Skin epidermis (tissue), 12 donors: Measurements from ENCODE around the gene CDH26.

ENCODE experiments used
- H3K27ac ChIP-seq, 21 experiments: fragments of 200-600 bp; sonication (generic) in 11 of 21; one replicate each; pipeline ENCODE4 v1.5.0; 2020; ENCODE audit warnings: mild to moderate bottlenecking in 3 of 21, inconsistent platforms in 2 of 21, moderate library complexity in 2 of 21
- H3K4me3 ChIP-seq, 7 experiments: fragments of 200-600 bp; sonication (generic) in 2 of 7; one replicate each; pipeline ENCODE4 v1.5.0; 2020; ENCODE audit warnings: inconsistent platforms in 2 of 7, mild to moderate bottlenecking in 2 of 7, moderate library complexity in 1 of 7

The CDH26 gene

GRCh38 chr20:59958123-59958522 is at the start of gene CDH26:
TSS of gene CDH26 (plus strand) at chr20:59958423. CDS start at chr20:59958727, 304 bp downstream.
- Histone ChIP-seq H3K4me3 (no peak within 1 kb of the TSS), H3K27ac (no peak within 1 kb of the TSS)

DNA sequence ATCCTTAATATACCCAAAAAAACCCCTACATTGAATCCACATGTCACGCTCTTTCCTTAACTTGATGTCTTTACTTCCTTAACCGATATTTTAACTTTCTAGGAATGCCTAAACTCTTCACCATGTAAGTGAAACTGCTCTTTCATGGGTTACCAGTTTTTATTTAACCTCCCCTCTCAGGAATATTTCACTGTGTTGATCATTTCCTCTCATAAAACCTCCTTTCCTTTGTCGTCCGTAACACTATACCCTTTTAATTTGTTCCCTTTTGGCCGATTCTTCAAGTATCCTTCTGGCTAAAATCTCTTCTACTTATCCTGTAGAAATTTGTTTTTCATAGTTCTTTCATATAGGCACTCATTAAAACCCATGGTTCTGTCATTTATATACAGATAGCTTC is 49.4 kb upstream of the CDH26 start:
- H3K27ac ChIP-seq: no peak overlapping the region
- no peak overlapping the region for H3K4me3 ChIP-seq

DNA sequence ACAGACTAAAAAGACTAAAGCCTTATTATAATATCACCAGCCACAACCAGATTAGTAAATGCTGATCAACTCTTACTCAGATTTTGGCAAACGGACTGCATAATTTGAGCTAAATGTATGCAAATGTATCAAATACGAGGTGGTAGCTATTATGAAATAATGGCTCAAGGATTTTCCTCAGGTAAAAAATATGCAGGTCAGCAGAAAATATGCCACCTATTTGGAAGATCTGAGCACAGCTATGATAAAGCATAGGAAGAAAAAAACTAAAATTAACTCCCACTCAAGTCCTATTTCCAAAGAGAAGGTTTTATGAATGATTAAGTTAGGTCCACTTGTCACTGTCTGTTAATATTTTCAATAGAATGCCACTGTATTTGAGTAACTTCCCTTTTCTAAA is 47.2 kb upstream of the CDH26 start:
- Histone ChIP-seq H3K27ac (no peak overlapping the region), H3K4me3 (no peak overlapping the region)

GRCh38 chr20:59912609-59913008 is 45.6 kb upstream of the CDH26 start:
- Histone ChIP-seq H3K4me3 (no peak overlapping the region), H3K27ac (no peak overlapping the region)

DNA sequence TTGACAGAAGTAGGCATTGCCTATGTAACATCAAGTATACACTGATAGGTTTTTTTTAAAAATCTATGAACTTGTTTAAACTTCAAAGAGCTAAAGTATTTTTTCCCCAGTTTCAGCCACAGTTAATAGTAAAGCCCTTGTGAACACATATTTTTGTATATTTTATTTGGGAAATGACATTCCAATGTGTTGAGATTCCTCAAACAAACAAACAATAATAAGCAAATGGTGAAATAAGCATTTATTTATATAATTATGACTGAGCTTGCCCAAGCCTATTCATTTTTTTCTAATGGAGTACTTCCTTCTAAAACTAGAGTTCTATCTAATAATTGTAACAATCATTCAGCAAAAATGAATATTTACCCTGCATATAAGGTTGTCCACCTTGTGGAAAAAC is 37.3 kb upstream of the CDH26 start:
- H3K4me3 ChIP-seq: no peak overlapping the region
- no peak overlapping the region for H3K27ac ChIP-seq

DNA sequence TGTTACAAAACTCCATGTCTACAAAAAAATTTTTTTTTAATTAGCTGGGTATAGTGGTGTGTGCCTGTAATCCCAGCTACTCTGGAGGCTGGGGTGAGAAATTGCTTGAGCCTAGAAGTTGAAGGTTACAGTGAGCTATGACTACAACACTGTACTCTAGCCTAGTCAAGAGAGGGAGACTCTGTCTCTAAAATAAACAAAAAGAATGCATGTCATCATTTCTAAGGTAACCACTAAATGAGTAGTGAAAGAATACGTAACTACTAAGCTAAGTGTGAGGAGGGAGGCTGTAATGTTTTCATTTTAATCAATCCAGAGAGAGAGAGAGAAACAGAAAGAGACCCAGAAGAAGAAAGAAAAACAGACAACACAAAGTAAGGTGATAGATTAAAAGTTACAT is 34.7 kb upstream of the CDH26 start:
- H3K4me3 ChIP-seq: no peak overlapping the region
- H3K27ac ChIP-seq: no peak overlapping the region

GRCh38 chr20:59925359-59925758 is 32.9 kb upstream of the CDH26 start:
- H3K27ac ChIP-seq: no peak overlapping the region

DNA sequence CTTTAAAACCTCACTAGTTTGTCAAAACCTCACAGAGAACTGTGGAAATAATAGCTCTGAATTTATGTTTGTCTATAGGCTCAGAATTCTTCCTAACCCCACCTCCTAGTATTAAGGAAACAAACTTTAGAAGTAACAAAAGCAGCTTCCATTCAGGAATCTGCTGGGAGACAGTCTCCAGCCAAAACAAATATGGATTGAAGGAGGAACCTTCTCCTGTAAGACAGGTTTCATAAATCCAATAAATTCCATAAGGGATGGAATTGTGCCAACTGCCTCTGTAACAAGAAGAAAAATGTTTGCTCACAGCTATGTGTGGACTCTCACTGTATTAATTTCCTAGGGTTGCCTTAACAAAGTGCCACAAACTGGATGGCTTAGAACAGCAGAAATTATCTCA is 32.3 kb upstream of the CDH26 start:
- Histone ChIP-seq H3K4me3 (no peak overlapping the region), H3K27ac (no peak overlapping the region)

More at GRCh38 chr20:59925359-59925758, 32.9 kb upstream of the CDH26 start:
- H3K4me3 ChIP-seq: no peak overlapping the region

DNA sequence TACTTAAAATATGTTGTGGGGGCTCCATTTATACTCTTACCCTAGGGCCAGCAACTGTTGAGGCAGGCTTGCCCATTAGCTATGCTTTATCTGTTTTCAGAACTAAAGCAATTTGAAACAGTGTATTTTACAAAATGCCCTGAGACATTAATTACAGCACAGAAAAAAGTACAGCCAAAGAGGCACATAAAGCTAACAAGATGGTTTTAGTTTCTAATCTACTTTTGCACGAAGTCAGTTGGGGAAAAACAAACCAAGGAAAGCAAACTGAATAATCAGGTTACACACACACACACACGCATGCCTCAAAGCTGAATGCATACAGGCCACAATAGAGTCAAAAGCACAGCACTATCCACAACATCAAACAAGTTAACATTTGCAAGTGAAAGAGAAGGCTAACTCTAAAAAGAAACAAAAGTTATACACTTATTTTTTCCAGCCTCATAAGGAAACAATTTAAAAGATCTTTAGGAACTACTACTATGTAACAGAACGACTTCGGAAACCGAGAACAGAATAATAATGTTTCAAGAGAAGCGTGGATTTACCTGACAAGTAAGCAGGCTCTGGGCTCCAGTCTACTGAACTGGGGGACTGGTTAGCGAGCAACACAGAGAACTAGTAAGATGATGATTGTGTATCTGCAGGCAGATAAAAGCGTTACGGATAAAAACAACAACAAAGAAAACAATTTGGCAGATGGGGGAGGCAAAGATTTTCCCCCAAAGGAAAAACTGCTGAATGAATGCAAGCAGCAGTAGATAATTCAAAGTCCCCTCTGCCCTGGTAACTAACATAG is 26.5 kb upstream of the CDH26 start:
- no peak overlapping the region for H3K27ac ChIP-seq
- H3K4me3 ChIP-seq: no peak overlapping the region

DNA sequence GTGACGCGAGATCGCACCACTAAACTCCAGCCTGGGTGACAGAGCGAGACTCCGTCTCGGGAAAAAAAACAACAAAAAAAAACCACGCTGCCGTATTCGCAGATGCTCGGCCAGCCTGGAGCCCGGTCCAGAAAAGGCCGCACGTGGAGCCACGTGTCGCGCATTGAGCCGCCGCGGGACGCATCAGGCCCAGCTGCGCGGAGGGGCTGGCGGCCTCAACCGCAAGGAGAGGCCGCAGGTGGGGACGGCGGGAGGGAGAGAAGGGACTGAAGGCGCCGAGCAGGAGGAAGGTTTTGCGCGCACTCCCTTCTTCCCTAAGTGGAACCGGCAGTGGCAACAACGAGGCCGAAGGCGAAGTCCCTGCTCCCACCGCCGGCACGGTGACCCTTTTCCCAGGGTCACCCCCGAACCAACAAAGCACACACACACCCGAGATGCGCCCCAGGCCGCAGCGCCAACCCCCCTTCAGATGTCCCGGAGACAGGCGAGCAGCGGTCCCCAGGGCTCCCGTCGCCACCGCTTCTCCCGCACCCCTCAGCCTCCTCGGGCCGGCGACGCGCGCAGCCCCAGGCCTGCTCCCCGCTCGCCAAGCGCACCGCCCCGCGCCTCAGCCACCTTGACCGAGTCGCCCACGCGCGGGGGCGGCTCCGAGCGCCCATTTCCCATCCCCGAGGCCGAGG is 25.5 kb upstream of the CDH26 start:
- H3K4me3 ChIP-seq: peak overlapping the region; percentile 49 to 71 (median 63)
- peak overlapping the region in 3 of 21 experiments; percentile 36 to 61 (median 51) for H3K27ac ChIP-seq

GRCh38 chr20:59933296-59933848 is 24.9 kb upstream of the CDH26 start, which contains the start of gene SYCP2:
TSS of gene SYCP2 (minus strand) at chr20:59933637. CDS start at chr20:59922413, 11,224 bp downstream.
- Histone ChIP-seq H3K4me3 (peak within 1 kb of the TSS; percentile 49 to 71 (median 63)), H3K27ac (peak within 1 kb of the TSS in 19 of 21 experiments; percentile 8 to 83 (median 57))

DNA sequence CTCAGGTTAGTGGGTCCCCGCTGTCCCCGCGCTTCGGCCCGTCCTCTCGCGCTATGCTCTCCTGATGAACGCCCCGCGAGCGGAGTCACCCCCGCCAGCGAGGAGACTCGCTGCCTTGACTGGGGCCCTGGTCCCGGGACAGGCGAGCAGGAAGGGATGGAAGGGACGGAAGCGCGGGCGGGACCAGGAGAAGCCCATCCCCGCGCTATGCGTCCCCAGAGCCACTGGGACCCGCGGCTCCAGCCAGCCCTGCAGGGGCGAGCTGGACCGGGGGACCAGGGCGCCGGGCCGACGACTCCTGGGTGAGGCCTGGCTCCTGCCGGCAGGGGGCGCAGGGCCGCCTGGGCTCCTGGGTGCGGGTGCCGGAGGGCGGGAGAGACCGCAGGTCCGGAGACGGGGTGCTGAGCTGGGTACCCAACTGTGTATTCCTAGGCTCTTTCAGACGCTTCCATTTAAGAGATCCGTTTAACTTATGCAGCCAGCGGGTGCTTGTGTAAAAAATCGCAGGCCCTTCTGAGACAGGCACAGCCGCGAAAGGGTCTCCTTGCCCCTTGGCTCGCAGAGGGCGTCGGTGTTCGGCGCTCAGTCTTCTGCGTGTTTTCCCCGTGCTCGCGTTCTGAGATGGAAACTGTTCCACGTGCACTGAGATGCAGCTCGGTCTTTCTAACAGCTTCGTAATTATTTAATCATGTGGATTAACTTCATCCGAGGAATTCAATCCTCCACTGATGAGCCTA is 24.2 kb upstream of the CDH26 start:
- peak overlapping the region; percentile 49 to 71 (median 63) for H3K4me3 ChIP-seq
- peak overlapping the region in 19 of 21 experiments; percentile 8 to 83 (median 57) for H3K27ac ChIP-seq

DNA sequence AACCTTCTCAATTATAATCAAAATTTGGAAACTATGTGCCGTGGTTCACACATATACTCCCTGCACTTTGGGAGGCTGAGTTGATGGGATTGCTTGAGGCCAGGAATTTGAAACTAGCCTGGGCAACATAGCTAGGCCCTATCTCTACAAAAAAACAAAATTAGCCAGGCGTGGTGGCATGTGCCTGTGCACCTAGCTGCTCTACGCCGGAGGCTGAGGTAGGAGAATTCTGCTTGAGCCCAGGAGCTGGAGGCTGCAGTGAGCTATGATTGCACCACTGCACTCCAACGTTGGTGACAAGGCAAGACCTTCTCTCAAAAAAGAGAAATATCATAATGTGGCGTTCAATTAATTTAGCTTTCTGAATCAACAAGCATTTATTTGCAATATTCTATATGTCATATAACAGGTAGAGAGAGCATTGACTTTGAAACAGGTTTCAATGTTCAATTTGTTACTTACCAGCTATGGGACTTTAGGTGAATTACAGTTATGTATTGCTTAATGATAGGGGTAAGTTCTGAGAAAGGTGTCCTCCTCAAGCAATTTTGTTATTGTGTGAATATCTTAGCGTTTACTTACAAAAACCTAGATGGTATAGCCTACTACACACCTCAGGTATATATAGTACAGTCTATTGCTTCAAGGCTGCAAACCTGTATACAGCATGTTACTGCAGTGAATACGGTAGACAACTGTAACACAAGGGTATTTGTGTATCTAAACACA is 22.6 kb upstream of the CDH26 start:
- H3K27ac ChIP-seq: no peak overlapping the region
- H3K4me3 ChIP-seq: no peak overlapping the region

DNA sequence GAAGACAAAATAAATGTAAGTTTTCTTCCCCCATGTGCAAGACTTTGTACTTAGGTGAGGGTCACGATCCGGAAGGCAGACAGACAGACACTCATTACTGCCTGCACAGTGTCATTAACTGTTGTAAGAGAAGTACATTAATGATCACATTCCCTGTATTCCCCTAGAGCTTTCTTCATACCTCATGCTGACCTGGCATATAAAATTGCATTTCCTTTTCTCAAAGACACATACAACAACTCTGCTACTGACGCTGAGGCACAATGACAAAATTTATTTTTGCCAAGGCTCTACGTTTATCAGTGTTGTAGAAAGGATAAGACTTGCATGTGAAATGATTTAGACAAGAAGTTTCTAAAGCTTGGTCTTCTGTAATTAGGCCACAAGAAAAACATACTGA is 21.8 kb upstream of the CDH26 start:
- H3K4me3 ChIP-seq: no peak overlapping the region
- H3K27ac ChIP-seq: no peak overlapping the region

DNA sequence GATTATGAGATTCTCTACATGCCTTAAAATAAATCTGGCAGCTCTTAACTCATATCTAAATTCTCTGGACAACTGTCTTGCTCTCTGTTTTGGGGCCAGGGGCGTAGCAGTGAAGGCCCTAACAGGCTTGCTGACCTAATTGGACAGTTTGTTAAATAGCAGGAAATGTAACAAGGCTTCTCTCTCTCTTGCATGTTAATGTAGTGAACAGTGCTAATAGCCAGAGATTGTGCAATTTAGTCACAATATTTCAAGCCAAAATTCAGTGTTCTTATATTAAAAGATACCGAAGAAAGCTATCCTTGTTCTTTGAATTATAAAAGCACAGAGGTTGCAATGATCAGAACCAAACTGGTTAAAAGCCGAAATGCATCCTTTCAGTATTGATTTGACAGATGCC is 21.1 kb upstream of the CDH26 start:
- Histone ChIP-seq H3K27ac (no peak overlapping the region), H3K4me3 (no peak overlapping the region)

DNA sequence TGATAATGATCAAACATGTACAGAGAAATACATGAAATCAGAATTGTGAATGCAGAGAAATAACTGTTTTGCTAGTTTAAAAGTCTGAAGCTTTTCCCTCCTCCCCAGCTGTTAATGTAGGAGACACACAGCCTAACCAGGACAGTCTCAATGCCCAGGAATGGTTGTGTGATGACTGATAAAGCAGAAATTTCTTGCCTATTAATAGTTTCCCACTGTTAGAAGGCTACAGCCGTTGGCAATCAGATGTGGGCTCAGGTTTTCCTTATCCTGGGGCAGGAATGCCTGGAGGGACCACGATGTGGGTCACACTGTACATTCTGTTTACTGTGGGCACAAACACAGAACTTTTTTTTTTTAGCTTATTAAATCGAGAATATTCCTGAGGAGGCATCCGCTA is 20.0 kb upstream of the CDH26 start:
- Histone ChIP-seq H3K27ac (peak overlapping the region in 1 of 21 experiments; percentile 19), H3K4me3 (no peak overlapping the region)

GRCh38 chr20:59938696-59939051 is 19.5 kb upstream of the CDH26 start:
- H3K27ac ChIP-seq: peak overlapping the region in 2 of 21 experiments; percentile 31 to 89
- peak overlapping the region in 2 of 7 experiments; percentile 73 to 78 for H3K4me3 ChIP-seq

- H3K27ac ChIP-seq: peak overlapping the region; percentile 55 to 99 (median 91)
- peak overlapping the region; percentile 62 to 78 (median 74) for H3K4me3 ChIP-seq
Measured at GRCh38 chr20:59939052-59939878, 19.0 kb upstream of the CDH26 start.

DNA sequence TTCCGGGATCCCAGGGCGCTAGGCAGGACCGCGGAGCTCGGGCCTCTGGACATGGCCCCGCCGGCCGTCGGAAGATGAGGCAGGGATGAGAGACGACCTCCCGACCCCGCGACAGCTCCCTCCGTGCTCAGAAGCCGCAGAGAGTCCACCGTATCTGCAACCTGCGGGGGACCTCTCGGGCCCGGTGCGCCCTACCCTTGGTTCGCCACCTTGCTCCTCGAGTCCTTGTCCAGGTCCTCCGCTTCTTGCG is 18.4 kb upstream of the CDH26 start:
- Histone ChIP-seq H3K4me3 (peak overlapping the region; percentile 62 to 78 (median 74)), H3K27ac (peak overlapping the region; percentile 55 to 99 (median 91))
